Suprapubic skin (tissue), 4 donors: ENCODE measurements around the gene LDB2.

Experiments used
- EP300 ChIP-seq: sonication (generic); formaldehyde crosslinking; IDR thresholded peaks from one replicate; pipeline ENCODE4 v1.6.1; 2017; ENCODE audit warnings: antibody characterized with exemption
- POLR2A ChIP-seq, 2 donors: fragments of 450-650 bp; IDR thresholded peaks; one replicate each; pipeline ENCODE4 v1.6.1; 2017; ENCODE audit warnings: antibody characterized with exemption in 2 of 2, mild to moderate bottlenecking in 2 of 2, moderate library complexity in 2 of 2
- POLR2AphosphoS5 ChIP-seq, 3 donors: sonication (generic); formaldehyde crosslinking; IDR thresholded peaks; one replicate each; pipeline ENCODE4 v1.6.1; 2017; ENCODE audit warnings: antibody characterized with exemption in 3 of 3
- TF ChIP-seq, protein P1 (sequence below), 2 donors: fragments of 200-600 bp in 1 of 2; fragments of 450-650 bp in 1 of 2; sonication (generic) in 1 of 2; IDR thresholded peaks; one replicate each; pipeline ENCODE4 v1.5.1; 2016 to 2019; ENCODE audit warnings: antibody characterized with exemption in 2 of 2, mild to moderate bottlenecking in 1 of 2, moderate library complexity in 1 of 2

DNA sequence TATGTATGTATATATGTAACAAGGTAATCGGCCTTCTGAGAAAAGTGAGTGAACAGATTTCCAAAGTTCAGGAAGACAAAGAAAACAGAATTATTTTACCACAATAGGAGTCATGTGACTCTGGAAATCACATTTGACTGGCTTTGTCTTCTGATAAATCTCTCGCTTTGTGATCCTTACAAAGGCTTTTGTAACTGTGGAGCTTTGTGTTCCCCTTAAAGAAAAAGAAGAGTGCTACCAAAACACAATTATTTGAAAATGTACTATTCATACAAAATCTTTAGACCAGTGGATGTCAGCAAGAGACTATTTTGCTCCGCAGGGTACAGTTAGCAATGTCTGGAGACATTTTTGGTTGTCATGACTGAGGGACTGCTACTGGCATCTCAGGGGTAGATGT is 238.8 kb downstream of the LDB2 start:
- no peak for TF ChIP-seq POLR2AphosphoS5 (IDR thresholded peaks at IDR 0.05)
- TF ChIP-seq, protein P1, sequence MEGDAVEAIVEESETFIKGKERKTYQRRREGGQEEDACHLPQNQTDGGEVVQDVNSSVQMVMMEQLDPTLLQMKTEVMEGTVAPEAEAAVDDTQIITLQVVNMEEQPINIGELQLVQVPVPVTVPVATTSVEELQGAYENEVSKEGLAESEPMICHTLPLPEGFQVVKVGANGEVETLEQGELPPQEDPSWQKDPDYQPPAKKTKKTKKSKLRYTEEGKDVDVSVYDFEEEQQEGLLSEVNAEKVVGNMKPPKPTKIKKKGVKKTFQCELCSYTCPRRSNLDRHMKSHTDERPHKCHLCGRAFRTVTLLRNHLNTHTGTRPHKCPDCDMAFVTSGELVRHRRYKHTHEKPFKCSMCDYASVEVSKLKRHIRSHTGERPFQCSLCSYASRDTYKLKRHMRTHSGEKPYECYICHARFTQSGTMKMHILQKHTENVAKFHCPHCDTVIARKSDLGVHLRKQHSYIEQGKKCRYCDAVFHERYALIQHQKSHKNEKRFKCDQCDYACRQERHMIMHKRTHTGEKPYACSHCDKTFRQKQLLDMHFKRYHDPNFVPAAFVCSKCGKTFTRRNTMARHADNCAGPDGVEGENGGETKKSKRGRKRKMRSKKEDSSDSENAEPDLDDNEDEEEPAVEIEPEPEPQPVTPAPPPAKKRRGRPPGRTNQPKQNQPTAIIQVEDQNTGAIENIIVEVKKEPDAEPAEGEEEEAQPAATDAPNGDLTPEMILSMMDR (IDR thresholded peaks at IDR 0.05) = no peak
- no peak for TF ChIP-seq POLR2A (IDR thresholded peaks at IDR 0.05)
- no peak for TF ChIP-seq EP300
